ENCODE data around the gene GALNTL6. TPM values are rescaled to one million over a fixed set of nuclear protein-coding genes. Genes with fewer than 3 reads are reported as not detected.

GALNTL6 gene
- total RNA-seq, 1 donor: not detected

DNA sequence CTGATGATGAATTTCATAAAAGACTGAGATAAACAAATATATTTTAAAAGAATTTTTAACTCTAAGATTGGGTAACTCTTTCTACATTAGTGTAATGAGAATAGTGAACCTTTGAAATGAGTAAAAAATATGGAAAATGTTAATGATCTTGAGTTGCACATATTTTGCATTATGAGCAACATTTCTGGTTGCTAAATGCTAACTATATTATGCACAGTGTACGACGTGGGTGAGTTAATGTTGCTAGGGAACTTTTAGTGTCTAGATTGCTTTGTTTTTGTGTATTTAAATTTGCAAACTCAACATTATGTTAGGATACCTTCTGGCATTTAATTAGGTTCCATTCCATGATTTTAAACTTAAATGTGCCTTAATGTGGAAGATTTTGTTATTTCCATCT is 742.5 kb downstream of the GALNTL6 start:
- no peak overlapping the region for H3K4me3 ChIP-seq (ENCODE audit: low read depth, low read length)
- TF ChIP-seq, protein P1, sequence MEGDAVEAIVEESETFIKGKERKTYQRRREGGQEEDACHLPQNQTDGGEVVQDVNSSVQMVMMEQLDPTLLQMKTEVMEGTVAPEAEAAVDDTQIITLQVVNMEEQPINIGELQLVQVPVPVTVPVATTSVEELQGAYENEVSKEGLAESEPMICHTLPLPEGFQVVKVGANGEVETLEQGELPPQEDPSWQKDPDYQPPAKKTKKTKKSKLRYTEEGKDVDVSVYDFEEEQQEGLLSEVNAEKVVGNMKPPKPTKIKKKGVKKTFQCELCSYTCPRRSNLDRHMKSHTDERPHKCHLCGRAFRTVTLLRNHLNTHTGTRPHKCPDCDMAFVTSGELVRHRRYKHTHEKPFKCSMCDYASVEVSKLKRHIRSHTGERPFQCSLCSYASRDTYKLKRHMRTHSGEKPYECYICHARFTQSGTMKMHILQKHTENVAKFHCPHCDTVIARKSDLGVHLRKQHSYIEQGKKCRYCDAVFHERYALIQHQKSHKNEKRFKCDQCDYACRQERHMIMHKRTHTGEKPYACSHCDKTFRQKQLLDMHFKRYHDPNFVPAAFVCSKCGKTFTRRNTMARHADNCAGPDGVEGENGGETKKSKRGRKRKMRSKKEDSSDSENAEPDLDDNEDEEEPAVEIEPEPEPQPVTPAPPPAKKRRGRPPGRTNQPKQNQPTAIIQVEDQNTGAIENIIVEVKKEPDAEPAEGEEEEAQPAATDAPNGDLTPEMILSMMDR (IDR thresholded peaks at IDR 0.05; ENCODE audit: insufficient read depth, low read length): no peak
- DNase-seq (ENCODE audit: low read depth): no peak

DNA sequence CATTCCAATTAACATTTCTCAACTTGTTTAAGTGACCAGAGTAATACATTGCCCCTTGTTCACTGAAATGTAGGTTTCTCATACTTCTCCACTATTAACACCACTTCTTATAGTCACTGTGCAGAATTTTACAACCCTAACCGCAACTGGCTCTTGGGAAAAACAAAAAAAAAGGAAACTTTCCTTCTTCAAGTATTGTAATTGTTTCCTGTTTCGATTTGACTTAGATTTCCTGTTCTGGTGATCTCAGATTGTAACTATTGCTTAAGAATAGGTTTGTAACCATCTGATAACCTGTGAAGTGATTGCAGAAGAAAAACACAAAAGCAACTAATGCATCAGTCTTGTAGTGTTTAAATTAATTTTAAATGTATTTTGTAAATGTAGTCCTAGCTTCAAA is 760.7 kb downstream of the GALNTL6 start:
- TF ChIP-seq, protein P1 (IDR thresholded peaks at IDR 0.05; ENCODE audit: insufficient read depth, low read length): no peak
- H3K4me3 ChIP-seq (ENCODE audit: low read depth, low read length): no peak overlapping the region
- DNase-seq (ENCODE audit: low read depth): no peak

DNA sequence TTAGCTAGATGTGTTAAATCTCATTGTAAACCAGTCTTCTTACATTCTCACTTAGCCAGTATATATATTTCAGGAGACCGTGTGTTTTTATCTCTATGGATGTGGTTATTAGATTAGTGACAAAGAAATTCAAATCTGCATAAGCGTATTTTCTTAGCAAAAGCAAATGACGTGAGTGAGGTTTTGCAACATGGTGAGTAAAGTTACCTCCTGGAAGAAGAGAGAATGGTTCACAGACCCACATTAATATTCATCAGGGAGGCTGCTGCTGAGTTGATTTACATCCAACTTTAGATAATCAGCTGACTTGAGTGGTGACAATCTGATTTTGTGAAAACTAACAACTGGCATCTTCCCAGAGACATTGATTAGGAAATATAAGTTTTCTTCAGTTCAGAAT is 765.5 kb downstream of the GALNTL6 start:
- no peak overlapping the region for H3K4me3 ChIP-seq (ENCODE audit: low read depth, low read length)
- DNase-seq (ENCODE audit: low read depth): no peak
- TF ChIP-seq, protein P1 (IDR thresholded peaks at IDR 0.05; ENCODE audit: insufficient read depth, low read length): no peak

DNA sequence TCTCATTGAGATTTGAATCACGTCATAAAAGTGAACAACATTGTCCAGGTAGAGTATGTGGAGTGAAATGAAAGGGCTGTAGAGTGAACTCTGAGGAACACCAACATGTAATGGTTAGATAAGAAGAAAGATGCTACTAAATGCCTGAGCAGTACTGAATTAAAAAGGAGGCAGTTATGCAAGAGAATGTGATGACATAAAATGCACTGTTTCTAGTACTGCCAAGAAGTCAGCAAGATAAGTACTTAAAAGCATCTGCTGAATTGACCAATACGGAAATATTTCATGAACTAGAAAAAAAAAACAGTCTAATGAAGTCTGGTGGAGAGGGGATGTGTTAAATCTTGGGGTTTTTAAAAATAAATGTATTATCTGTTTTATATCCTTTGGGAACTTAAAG is 771.6 kb downstream of the GALNTL6 start:
- DNase-seq (ENCODE audit: low read depth): no peak
- TF ChIP-seq, protein P1 (IDR thresholded peaks at IDR 0.05; ENCODE audit: insufficient read depth, low read length): no peak
- H3K4me3 ChIP-seq (ENCODE audit: low read depth, low read length): no peak overlapping the region

DNA sequence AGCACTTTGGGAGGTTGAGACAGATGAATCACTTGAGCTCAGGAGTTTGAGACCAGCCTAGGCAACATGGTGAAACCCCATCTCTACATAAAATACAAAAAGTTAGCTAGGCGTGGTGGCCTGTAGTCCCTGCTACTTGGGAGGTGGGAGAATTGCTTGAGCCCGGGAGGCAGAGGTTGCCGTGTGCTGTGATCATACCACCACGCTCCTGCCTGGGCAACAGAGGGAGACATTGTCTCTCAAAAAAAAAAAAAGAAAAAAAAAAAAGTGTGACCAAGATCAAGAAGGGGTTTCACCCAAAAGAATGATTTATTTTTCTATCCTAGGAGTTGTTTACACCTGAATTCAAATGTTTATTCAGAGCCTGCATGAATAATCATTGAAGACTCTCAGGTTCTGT is 783.0 kb downstream of the GALNTL6 start:
- no peak overlapping the region for H3K4me3 ChIP-seq (ENCODE audit: low read depth, low read length)
- TF ChIP-seq, protein P1 (IDR thresholded peaks at IDR 0.05; ENCODE audit: insufficient read depth, low read length): no peak
- no peak for DNase-seq (ENCODE audit: low read depth)

DNA sequence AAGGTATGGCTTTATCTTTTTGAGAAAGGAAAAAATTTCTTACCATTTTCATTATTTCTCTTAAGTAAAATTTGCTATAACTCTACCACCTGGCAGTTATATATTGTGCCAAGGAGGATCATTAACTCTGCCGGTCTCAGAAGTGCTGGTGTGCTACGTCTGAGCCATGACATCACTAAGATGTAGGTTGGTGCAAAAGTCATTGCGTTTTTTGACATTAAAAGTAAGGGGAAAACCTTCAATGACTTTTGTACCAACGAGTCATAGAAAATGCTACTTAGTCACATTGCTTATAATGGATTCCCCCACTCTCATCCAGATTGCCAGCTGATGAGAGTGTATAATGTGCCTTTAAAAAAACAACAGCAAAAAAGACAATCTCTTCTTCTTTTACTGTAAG is 786.4 kb downstream of the GALNTL6 start:
- DNase-seq (ENCODE audit: low read depth): no peak
- no peak overlapping the region for H3K4me3 ChIP-seq (ENCODE audit: low read depth, low read length)
- TF ChIP-seq, protein P1 (IDR thresholded peaks at IDR 0.05; ENCODE audit: insufficient read depth, low read length): no peak

DNA sequence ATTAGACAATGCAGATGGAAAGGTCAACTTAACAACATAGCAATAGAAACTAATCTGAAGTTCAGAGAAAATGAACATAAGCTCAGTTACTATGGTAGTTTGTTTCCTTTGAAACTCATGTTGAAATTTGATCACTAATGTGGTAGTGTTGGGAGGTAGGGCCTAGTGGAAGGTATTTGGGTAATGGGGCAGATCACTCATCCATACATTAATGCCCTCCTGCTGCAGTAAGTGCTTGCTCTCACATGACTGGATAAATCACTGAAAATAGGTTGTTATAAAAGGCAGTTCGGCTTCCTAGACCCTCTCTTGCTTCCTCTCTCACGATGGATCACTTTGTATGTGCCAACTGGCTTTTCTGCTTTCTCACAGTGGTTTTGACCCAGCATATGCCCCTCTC is 788.0 kb downstream of the GALNTL6 start:
- DNase-seq (ENCODE audit: low read depth): no peak
- H3K4me3 ChIP-seq (ENCODE audit: low read depth, low read length): no peak overlapping the region
- TF ChIP-seq, protein P1 (IDR thresholded peaks at IDR 0.05; ENCODE audit: insufficient read depth, low read length): no peak
